AG09319 (cell line): Measurements from ENCODE around the gene DHX58.
A peak's percentile ranks its signal among the peaks of the same experiment; 100 is the strongest.

ENCODE experiments used
- DNase-seq: peaks from one replicate; pipeline ENCODE4 v3.0.0-alpha.2; 2010; ENCODE audit warnings: low read depth; ENCODE audit errors: extremely low read depth
- CTCF ChIP-seq: IDR thresholded peaks from 2 replicates; pipeline ENCODE4 v1.5.1; 2011; ENCODE audit warnings: low read depth, mild to moderate bottlenecking, inconsistent platforms, low read length, moderate library complexity

Gene DHX58

GRCh38 chr17:42119301-42119700, 6.8 kb upstream of the DHX58 start:
- DNase-seq: no peak
- no peak for TF ChIP-seq CTCF

GRCh38 chr17:42118545-42118944, 6.0 kb upstream of the DHX58 start:
- peak; percentile 41 for TF ChIP-seq CTCF
- no peak for DNase-seq

- no peak for TF ChIP-seq CTCF
- no peak for DNase-seq
Measured at GRCh38 chr17:42118126-42118510, 5.6 kb upstream of the DHX58 start.

GRCh38 chr17:42117397-42118125, 5.0 kb upstream of the DHX58 start:
- no peak for DNase-seq

GRCh38 chr17:42116705-42117396, 4.3 kb upstream of the DHX58 start:
- peak; percentile 54 for DNase-seq
- peak; percentile 83 for TF ChIP-seq CTCF

More at GRCh38 chr17:42117397-42118125, 5.0 kb upstream of the DHX58 start:
- TF ChIP-seq CTCF: no peak

GRCh38 chr17:42114118-42114517, 1.6 kb upstream of the DHX58 start:
- DNase-seq: no peak
- no peak for TF ChIP-seq CTCF

GRCh38 chr17:42113293-42114069, 967 bp upstream of the DHX58 start:
- no peak for TF ChIP-seq CTCF
- DNase-seq: no peak
